NCI-H2029 (cell line): ENCODE results near the gene LYRM2.

Source experiments
- DNase-seq: peaks from one replicate; lab custom pipeline; 2025; lab: John Stamatoyannopoulos, UW

The LYRM2 gene

DNA sequence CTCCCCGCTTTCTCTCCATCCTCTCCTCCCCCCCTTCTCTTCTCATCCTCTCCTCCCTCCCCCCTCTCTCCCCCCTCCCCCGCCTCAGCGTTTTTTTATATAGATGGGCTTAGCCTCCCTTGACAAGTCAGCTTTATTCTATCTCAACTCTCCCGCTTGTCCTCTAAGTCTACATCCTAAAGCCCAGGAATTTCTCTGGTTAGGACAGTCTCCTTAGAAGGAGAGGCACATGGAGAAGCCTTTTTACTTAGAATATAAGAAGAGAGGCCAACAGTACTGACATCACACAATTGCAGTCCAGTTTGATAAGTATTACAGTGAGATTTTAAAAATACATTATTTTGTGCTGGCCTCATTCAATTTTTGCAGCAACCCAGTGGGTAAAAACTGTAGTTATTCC lies 83.5 kb downstream of the LYRM2 start:
- DNase-seq: no peak

DNA sequence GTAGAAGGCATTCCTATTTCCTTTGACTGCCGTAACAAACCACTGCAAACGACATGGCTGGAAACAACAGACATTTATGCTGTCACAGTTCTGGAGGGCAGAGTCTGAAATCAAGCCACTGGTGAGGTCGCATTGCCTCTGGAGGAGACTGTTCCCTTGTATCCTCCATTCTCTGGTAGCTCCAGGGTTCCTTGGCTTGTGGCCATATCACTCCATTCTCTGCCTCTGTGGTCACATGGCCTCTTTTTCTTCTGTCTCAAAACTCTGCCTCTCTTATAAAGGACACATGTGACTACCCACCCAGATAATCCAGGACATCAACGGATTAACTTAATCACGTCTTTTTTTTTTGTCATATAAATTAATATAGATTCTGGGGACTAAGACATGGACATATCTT lies 84.4 kb downstream of the LYRM2 start:
- DNase-seq: no peak

DNA sequence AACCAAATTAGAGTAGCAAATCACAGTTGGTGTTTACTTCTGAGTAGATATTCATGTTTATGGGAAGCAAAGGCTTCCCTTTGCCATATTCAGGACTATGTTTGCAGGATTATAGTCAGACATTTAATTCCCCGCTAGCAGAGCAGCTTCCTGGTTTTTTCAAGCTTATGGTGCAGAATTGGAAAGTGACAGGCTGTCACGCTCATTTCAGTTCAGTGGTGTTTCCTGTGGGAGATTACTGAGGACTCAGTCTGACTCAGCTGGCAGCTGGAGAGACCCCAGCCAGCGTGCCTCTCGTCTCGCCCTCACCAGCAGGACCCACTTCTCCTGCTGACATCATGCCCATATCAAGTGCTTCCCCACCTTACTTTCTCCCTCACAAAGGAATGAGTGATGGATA lies 85.1 kb downstream of the LYRM2 start:
- DNase-seq: no peak

DNA sequence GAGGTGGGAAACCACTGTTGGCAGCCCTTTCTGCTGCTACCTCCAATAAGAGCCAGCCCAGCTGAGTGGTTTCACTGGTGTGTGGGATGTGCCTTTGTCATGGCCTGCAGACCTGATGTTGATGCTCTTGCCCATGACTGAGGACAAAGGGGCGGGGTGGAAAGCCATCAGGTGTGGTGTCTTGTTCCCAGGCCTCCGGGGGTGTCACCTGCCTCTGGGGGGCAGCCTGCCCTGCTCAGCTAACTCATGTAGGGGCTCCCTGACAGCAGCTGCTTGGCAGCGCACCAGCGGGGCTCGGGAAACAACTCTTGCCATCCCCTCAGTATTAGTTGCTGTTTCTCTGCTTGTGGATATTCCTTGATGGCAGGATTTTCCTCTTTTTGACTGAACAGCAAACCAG lies 91.3 kb downstream of the LYRM2 start:
- DNase-seq: no peak

DNA sequence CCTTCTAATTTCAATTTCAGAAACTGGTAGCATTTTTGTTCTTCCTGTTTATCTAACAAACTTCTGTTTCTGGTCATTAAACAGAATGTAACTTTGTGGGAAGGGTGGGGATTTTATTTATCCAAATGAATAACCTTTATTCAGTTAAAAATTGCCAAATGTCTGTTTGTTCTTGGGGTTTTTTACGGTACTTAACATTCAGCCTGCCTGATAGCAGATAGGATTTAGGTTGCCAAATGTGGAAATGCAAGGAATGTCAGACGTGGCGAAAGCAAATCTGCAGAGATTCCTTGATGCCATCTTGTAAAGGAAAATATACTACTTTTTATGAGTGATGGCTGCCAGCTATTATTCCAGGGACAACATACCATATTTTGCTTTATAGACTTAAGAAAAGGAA lies 95.7 kb downstream of the LYRM2 start:
- no peak for DNase-seq

DNA sequence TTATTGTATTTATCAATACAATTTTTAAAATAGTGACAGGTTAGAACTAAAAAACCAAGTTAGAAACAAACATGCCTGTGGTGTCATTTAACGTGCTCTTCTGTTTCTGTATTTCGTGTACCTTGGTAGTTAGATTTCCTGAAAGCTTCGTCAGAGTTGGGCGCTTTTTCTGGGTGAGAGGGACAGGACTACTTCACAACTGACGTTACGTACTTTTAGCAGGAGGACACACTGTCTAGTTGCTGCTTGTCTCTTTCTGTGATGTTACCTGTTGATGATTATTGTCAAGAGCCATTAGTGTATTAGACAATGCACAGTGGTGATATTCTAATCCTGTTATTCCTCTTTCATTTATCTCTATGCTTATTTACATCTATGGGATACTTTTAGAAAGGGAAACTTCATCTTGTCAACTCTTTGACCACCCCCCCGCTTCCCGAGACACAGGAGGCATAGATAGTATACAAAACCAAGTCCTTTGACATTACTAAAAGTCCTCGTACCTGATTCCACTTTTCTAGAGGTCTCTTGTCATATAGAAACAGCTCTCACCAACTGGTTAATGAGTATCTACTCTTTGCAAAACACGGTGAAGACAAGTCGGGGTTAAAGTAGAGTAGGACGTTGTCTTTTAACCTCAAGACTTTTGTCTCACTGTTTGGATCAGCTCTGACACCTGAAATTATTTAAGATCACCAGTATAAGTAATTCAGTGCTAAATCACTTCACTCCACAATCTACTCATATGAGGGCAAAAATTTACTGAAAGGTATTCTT lies 96.3 kb downstream of the LYRM2 start:
- no peak for DNase-seq

DNA sequence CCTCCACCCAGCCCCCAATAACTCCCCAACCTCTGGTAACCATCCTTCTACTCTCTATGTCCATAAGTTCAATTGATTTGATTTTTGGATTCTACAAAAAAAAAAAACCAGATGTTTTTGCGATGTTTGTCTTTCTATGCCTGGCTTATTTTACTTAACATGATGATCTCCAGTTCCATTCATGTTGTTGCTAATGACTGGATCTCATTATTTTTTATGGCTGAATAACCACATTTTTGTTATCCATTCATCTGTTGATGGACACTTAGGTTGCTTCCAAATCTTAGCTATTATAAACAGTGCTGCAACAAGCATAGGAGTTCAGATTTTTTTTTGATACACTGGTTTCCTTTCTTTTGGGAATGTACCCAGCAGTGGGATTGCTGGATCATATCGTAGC lies 98.8 kb downstream of the LYRM2 start:
- DNase-seq: no peak

DNA sequence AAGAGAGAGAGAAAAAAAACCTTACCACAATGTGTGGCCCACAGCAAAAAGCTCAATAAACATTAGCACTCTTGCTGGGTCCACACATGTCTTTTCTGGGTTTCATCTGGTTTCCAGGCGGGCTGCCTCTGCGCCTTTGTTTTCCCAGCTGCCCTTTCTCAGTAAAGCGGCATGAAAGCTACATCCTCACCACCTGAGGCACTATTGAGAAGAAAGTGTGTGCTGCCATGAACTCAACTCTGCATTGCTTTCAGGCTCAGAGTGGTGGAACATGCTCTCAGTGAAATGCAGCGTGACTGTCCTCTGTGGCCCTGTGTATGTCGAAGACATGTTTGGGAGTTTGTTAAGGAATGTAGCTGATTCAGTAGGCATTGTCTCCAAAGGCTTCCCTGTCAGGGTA lies 102.3 kb downstream of the LYRM2 start:
- no peak for DNase-seq

DNA sequence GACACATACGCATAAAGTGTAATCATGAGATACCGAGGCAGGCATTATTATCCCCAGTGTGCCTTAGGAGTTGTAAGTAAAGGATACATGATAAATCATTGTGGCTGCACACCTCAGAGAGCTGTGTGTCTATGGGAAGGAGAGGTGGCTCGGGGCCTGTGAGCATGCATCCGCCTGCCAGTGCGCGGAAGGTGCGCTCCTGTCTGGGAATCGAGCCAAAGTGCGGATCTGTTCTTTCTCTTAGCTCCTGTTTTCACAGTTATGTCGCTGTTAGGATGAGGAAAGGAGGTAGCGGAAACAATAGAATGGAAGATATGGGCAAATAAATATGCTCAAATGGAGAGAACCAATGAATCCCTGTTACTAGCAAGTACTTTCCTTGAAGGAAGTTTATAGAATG lies 107.6 kb downstream of the LYRM2 start:
- peak; percentile 32 for DNase-seq

DNA sequence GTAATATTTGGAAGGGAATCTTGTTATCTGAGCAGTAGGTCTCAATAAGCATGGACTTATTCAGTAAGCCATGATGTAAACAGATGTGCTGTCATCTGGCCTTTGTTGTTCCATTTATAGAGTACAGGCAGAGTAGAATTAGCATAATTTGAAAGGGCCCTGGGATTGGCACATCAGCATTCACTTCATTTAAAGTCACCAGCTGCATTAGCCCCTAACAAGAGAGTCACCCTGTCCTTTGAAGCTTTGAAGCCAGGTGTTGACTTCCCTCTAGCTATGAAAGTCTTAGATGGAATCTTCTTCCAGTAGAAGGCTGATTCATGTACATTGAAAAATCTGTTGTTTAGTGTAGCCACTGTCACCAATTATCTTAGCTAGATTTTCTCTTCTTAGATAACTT lies 109.7 kb downstream of the LYRM2 start:
- no peak for DNase-seq

DNA sequence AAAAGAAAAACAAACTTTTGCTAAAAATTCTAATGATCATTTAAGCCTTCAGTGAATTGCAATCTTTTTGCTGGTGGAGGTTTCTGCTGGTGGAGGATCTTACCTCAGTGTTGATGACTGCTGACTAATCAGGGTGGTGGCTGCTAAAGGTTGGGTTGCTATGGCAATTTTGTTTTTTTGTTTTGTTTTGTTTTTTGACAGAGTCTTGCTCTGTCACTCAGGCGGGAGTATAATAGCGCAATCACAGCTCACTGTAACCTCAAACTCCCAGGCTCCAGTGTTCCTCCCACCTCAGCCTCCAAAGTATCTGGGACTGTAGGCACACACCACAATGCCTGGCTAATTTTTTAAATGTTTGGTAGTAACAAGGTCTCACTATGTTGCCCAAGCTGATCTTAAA lies 110.9 kb downstream of the LYRM2 start:
- no peak for DNase-seq

DNA sequence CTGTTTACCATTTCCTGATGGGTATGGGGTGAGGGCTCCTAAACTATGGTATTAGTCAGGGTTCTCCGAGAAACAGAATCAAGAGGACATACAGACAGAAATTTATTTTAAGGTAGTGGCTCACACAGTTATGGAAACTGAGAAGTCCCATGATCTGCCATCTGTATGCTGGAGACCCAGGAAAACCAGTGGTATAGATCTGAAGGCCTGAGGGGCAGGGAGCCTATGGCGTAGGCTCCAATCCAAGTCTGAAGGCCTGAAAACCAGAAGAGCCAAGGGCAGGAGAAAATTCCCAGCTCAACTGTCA lies 112.0 kb downstream of the LYRM2 start:
- no peak for DNase-seq

DNA sequence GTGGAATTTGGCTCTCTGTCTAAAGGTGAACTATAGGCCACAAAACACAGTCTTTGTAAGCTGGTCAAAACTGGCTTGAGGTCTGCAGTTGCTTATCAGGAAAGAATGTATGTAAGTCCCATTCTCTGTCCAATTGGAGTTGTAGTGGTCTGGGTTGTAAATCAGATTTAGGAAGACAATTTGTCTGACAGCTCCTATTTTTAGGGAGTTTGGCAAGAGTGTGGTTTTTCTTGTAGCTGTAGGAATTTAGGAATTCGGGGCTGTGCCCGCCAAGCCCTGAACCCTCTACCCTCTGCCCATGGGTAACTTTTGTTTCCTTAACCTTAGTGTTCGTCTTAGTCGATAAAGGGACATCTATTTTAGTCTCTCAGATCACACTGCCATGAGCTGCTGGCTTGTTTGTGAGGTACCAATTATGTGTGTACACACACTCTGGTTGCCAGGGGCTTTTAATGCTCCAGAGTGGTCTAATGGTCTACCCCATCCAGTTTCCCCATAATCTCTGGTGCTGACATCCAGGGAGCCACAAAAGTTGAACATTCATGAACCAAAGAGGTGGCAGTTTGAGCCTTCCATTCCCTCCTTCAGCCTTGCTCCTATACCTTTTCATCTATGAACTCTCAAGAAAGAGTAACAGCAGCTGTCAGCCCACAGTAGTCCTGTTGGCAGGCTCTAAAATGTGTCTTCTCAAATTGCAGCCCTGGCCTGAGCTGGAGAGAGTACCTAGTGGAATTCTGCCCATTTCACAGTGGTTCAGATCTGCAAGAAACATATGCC lies 112.6 kb downstream of the LYRM2 start:
- DNase-seq: no peak

DNA sequence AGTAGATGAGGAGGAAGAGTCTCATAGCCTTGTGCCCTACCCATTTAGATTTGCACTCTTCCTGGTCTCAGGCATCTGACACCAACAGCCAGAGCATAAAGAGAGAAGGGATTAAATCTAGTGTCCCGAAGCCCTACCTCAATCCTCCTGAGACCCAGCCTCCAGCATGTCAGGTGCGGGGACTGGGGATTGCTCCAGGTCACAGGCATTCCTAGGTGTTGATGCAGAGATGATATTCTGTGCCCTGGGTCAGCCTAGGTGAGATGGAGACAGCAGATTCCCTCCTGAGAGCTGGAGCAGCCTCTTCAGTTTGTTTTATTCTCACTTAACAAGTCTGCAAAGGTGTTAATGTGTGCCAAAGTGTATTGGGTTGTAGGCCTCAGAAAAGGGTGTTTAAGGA lies 115.8 kb downstream of the LYRM2 start:
- DNase-seq: no peak

DNA sequence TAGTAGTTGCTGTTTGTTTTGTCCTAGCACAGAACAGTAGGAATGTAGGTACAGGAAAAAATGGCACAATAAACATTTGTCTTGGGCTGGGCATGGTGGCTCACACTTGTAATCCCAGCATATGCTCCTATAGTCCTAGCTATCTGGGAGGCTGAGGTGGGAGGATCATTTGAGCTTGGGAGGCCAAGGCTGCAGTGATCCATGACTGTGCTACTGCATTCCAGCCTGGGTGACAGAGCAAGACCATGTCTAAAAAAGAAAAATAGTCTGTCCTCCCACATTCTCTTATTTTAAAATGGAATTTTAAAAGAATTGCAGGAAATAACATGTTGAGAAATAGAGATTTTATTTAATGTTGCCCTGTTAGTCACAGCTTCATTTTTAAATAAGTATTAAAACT lies 117.8 kb downstream of the LYRM2 start:
- DNase-seq: no peak

DNA sequence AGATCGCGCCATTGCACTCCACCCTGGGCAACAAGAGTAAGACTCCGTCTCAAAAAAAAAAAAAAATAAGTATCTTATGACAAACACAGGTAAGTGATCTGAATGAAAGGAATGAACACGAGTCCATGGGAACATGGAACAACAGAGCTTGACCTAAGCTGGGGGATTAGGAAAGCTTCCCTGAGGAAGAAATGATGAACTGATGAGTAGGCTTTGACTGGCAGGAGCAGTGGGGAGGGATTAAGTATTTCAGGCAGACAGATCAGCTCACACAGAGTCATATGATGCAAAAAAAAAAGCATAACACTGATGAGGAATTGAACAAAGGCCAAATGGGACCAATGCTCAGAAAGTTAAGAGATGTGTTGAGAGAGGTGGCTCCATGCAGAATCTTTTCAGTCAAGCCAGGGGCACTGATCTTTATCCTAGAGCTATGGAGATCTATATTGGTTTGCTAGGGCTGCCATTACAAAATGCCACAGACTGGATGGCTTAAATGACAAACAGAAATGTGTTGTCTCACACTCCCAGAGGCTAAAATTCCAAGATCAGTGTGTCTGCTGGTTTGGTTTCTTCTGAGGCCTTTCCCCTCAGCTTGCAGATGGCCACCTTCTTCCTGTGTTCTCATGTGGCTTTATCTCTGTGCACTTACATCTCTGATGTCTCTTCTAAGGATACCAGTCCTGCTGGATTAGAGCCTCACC lies 120.0 kb downstream of the LYRM2 start:
- DNase-seq: no peak
